NOMO-1 (cell line): ENCODE results near the gene PRKG1.

ENCODE experiments used
- DNase-seq, 2 experiments: peaks; one replicate each; lab custom pipeline; 2025; ENCODE audit not compliant: unreplicated experiment in 2 of 2; lab: John Stamatoyannopoulos, UW

The PRKG1 gene

DNA sequence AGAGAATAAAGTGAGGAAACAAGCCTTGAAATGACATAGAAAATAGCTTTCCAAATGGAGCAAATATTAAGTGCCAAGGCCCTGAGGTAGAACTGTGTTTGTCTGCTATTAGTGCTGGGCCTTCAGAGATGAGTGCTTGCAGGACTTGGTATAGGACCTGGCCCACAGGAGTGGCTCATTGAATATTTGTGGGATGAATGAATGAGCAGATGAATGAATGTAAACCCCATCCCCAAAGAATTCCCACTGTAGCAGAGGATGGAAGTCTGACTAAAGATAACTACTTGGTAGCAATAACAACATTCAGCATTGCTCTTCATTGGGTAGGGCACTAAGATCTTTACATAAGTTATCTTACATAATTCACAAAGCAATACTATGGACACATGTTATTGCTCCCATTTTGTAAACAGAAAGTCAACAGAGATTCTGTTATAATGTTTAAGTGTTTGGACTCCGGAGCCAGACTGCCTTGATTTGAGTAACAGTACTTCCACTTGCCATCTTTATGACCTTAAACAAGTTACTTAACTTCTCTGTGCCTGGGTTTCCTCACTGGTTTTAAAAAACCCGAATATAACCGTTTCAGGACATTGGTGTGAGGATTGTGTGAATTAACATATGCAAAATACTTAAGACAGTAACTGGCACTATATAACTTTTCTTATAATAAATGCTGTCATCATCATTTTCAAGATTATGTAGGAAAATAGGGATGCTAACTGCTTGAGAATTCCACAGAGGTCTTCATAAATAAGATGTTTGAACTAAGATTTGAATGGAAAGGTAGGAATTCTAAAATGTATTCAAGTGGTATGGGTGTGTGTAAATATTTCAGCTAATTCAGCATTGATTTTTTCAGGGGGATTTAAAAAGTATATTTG, 141.9 kb downstream of the PRKG1 start:
- no peak for DNase-seq

DNA sequence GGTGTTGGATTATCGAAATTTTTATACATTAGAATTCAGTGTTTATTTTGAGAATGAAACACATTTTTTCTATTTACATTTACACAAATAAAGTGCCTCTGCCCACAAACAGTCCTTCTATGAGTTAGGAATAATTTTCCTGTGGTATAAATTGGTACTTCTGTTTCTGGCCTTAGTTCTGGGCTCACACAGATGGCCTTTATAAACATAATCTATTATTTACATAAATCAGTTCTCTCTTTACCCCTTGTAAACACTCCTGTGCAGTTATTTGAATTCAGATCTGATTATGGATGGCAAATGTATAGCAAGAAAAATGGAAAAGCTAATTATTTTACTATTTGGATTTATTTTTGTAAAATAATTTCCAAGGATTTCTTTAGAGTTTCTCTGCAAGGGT, 143.2 kb downstream of the PRKG1 start:
- no peak for DNase-seq

GRCh38 chr10:51224671-51225161, 150.4 kb downstream of the PRKG1 start:
- DNase-seq: no peak

GRCh38 chr10:51227897-51228713, 153.8 kb downstream of the PRKG1 start:
- no peak for DNase-seq

- no peak for DNase-seq
Measured at GRCh38 chr10:51228714-51229100, 154.4 kb downstream of the PRKG1 start.

DNA sequence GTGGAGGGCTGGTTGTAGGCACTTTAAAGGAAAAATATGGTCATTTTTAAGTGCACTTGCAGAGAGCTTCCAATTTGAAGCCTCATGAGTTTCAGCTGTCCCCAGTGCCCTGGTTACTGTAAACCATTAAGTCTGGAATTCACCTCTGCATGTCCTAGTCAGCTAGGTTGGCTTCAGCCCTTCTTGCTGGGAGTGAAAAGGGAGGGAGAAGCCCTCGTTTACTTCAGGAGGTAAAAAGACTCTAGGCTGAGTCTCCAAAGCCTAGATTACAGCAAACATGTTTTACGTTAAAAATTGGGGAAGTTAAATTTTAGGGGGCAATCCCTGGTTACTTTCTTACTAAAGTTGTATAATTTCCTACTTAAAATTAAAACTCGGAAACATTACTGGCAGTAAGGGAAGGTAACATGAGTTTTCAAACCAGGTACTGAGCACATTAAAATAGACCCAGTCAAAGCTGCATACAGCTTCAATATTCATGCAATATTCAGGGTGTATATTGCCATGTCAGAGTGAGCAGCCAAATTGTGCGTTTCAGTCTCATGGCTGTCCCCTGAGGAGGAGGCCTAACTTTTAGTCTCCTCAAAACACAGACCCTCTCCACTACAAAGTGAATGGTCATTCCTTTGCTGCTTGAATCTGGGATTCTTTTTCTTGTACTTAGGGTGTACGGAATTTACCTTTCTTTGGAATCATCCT, 156.7 kb downstream of the PRKG1 start:
- DNase-seq: no peak

GRCh38 chr10:51231754-51232153, 157.5 kb downstream of the PRKG1 start:
- DNase-seq: no peak

DNA sequence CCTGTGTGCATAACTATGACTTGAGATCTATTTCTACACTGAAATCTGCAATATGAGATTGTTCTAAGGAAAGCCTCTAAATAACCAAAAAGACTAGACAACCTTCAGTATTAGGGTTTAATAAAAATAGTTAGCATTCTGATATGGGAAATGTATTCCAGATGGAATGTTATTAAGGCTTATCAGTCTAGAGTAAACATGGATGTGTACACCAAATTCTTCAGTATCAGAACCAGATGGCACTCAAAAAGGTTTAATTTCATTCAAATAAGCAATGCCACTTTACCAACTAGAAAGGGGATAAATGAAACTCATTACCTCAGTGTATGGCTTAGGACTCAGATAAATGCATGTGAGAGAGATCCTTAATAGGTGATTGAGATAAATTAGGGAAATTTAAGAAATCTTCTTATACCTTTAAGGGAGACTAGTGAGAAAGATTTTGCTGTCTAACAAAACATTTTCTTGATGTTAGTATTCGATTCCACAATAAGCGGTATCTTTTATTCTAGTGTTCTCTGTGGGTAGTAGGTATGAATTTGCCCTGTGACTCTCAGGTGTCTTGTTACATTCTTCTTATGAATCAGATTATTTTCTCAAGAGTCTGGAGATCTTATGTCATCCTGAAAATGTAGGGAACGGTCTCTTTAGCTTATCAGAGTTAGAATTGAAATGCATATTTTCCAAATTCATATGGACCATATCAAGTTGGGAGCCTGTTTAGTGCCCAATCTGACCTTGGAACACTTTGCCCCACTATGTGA, 159.2 kb downstream of the PRKG1 start:
- no peak for DNase-seq

- no peak for DNase-seq
Measured at GRCh38 chr10:51235865-51236264, 161.6 kb downstream of the PRKG1 start.

- DNase-seq: no peak
Measured at GRCh38 chr10:51239006-51239405, 164.7 kb downstream of the PRKG1 start.

GRCh38 chr10:51241461-51241860, 167.2 kb downstream of the PRKG1 start:
- DNase-seq: no peak

DNA sequence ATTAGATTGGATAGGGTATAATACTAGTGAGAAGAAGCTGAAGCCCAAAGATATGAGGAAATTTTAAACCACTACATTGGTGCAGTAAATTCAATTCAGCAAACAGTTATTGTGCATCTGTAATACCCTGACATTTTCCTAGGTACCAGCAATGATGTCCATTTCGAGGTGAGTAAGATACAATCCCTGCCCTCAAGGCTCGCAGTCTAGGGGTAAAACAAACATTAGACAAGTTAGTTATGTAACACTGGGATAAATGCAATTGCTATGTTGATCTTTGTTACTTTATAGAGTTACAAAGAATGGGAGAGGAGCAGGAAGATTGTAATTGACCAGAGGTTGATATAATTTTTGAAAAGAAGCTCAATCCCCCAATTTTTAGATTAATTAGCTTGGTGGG, 168.1 kb downstream of the PRKG1 start:
- DNase-seq: no peak

GRCh38 chr10:51244309-51244708, 170.0 kb downstream of the PRKG1 start:
- DNase-seq: no peak

GRCh38 chr10:51244748-51245490, 170.6 kb downstream of the PRKG1 start:
- DNase-seq: no peak

DNA sequence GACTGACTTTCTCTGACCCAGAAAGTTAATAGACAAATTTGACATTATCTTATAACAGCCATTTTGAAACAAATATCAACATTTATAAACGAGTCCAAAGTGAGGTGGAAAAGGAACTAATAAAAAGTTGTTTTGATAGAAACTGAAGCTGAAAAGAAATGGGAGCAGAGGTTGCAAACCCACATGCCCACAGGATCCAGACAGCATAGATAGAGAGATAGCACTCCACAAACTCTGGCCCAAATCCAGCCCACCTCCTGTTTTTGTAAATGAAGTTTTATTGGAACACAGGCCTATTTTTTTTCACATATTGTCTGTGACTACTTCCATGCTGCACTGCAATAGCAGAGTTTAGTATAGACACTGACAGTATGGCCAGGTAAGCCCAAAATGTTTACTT, 171.9 kb downstream of the PRKG1 start:
- DNase-seq: no peak

DNA sequence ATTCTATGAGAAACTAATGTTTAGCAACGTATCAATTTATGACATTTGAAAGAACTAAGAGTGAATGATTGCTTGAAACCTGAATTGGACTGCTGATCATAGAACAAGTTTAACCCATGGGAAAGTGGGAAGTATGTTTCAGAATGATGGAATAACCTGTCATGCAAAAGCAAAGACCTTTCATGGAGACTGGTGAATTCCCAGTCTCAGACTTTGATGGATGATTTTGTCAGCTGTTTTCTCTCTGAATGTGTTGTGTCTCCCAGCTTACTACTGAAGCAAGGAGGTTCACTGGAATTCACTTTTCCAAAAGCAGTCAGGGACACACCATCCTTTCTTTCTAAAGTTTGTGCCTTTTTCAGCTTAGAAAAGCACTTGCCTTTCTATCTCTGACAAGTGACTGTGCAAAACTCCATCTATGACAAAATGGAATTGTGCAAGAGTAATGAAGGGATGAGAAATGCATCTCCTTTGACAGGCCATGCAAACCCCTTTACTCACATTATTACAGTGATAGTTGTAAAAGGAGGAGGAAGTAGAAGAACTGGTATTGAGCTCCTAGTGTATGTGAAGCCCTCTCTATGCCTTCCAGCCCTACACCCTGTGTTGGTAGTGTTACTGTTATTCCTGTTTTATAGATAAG, 176.1 kb downstream of the PRKG1 start:
- no peak for DNase-seq

GRCh38 chr10:51251110-51251509, 176.8 kb downstream of the PRKG1 start:
- DNase-seq: no peak

GRCh38 chr10:51255381-51255780, 181.1 kb downstream of the PRKG1 start:
- DNase-seq: no peak

DNA sequence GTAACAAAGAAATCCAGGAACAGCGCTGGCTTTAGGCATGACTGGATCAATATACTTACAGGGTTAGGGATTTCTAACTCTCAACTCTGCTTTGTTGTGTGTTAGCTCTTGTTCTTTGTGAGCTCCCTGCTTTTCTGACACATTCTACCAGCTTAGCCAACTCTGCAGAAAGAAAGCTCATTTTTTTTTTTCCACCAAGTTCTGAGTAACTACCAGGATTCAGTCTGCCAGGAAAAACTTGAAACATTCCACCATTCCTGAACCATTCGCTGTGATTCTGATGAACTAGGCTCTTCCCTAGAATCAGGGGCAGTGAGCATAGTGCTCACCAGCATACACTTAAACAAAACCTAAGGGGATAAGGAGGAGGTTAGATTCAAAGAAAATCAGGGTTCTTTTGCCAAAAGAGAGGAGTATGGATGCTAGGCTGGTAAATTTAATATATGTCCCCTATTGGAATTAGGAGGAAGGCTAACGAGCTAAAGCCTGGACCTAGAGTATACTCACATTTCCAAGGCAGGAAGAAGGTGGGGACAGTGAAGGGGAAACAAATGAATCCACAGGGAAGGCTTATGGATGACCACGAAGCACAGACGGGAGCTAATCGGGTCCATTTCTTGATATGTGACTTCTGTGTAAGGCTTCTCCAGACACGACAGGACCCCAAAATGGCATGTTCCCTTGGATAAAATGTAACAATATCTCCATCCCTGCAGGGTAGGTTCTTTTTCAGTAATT, 183.4 kb downstream of the PRKG1 start:
- no peak for DNase-seq
